GM23338 (cell line): ENCODE data around the gene MPV17. TPM values are rescaled to one million over a fixed set of nuclear protein-coding genes. Genes with fewer than 3 reads are reported as not detected.
A peak's percentile ranks its signal among the peaks of the same experiment; 100 is the strongest.

Experiments used
- ATAC-seq: fragments of 200-7000 bp; cut with Tn5 transposase; 3 replicates; pipeline ENCODE4 v1.9.1; 2020
- DNase-seq: peaks from one replicate; pipeline ENCODE4 v3.0.0-alpha.2; 2015; ENCODE audit warnings: low spot score
- H2AFZ ChIP-seq: fragments of 200-600 bp; sonication (generic); 2 replicates; pipeline ENCODE4 v1.8.0; 2016; ENCODE audit warnings: antibody characterized with exemption, mild to moderate bottlenecking, moderate library complexity
- H3F3A ChIP-seq: fragments of 200-600 bp; sonication (generic); replicated peaks from 2 replicates; pipeline ENCODE4 v1.8.0; 2017; ENCODE audit warnings: antibody characterized with exemption, mixed run types, low read depth
- H3K27ac ChIP-seq: fragments of 200-600 bp; sonication (generic); 2 replicates; pipeline ENCODE4 v1.6.1; 2016; ENCODE audit warnings: low read depth
- H3K27me3 ChIP-seq: fragments of 200-600 bp; sonication (generic); 2 replicates; pipeline ENCODE4 v1.8.0; 2016; ENCODE audit warnings: mild to moderate bottlenecking, mixed run types, moderate library complexity; ENCODE audit not compliant: insufficient read depth
- H3K36me3 ChIP-seq: fragments of 200-600 bp; sonication (generic); 2 replicates; pipeline ENCODE4 v1.8.0; 2016; ENCODE audit warnings: mild to moderate bottlenecking; ENCODE audit not compliant: insufficient read depth
- H3K4me1 ChIP-seq: fragments of 200-600 bp; sonication (generic); 2 replicates; pipeline ENCODE4 v1.8.0; 2016; ENCODE audit warnings: mild to moderate bottlenecking, moderate library complexity; ENCODE audit not compliant: insufficient read depth
- H3K4me2 ChIP-seq: fragments of 200-600 bp; sonication (generic); 2 replicates; pipeline ENCODE4 v1.7.1; 2017; ENCODE audit warnings: mixed run types
- H3K4me3 ChIP-seq: fragments of 200-600 bp; sonication (generic); 2 replicates; pipeline ENCODE4 v1.6.1; 2016; ENCODE audit warnings: mixed run types
- H3K79me2 ChIP-seq: fragments of 200-600 bp; sonication (generic); replicated peaks from 2 replicates; pipeline ENCODE4 v1.8.0; 2017; ENCODE audit warnings: mild to moderate bottlenecking; ENCODE audit not compliant: insufficient read depth
- H3K9me2 ChIP-seq: fragments of 200-600 bp; sonication (generic); 2 replicates; pipeline ENCODE4 v1.8.0; 2017; ENCODE audit not compliant: insufficient read depth
- H4K20me1 ChIP-seq: fragments of 200-600 bp; sonication (generic); replicated peaks from 2 replicates; pipeline ENCODE4 v1.8.0; 2017; ENCODE audit warnings: mild to moderate bottlenecking; ENCODE audit not compliant: insufficient read depth
- H3K27ac Mint-ChIP-seq: 2 replicates; pipeline ENCODE4 v1.8.0; 2020; ENCODE audit warnings: inconsistent platforms, mild to moderate bottlenecking, moderate library complexity, mixed read lengths
- H3K27me3 Mint-ChIP-seq: 3 replicates; pipeline ENCODE4 v1.8.0; 2022; ENCODE audit warnings: low read depth, mild to moderate bottlenecking, moderate library complexity, mixed read lengths, inconsistent platforms; ENCODE audit not compliant: insufficient read depth, poor library complexity
- H3K36me3 Mint-ChIP-seq: 3 replicates; pipeline ENCODE4 v1.8.0; 2021; ENCODE audit warnings: low read depth, mild to moderate bottlenecking, inconsistent platforms, moderate library complexity, mixed read lengths
- H3K4me1 Mint-ChIP-seq: 3 replicates; pipeline ENCODE4 v1.8.0; 2020; ENCODE audit warnings: mild to moderate bottlenecking, inconsistent platforms, mixed read lengths
- H3K4me3 Mint-ChIP-seq: 3 replicates; pipeline ENCODE4 v1.8.0; 2021; ENCODE audit warnings: moderate library complexity, mild to moderate bottlenecking, inconsistent platforms, mixed read lengths
- H3K9me3 Mint-ChIP-seq: 3 replicates; pipeline ENCODE4 v1.8.0; 2020; ENCODE audit warnings: moderate library complexity, mild to moderate bottlenecking, inconsistent platforms, mixed read lengths
- CREB1 ChIP-seq: fragments of 250-450 bp; sonication (Bioruptor Pico); IDR thresholded peaks from 2 replicates; pipeline ENCODE4 v1.5.0; 2020; ENCODE audit warnings: low read depth, mild to moderate bottlenecking, moderate library complexity
- EZH2 ChIP-seq: fragments of 200-600 bp; sonication (generic); IDR thresholded peaks from one replicate; pipeline ENCODE4 v1.8.0; 2017; ENCODE audit warnings: antibody characterized with exemption, mild to moderate bottlenecking, low read depth; ENCODE audit not compliant: unreplicated experiment
- EZH2phosphoT487 ChIP-seq: fragments of 200-600 bp; sonication (generic); IDR thresholded peaks from one replicate; pipeline ENCODE4 v1.8.1; 2018; ENCODE audit warnings: antibody characterized with exemption; ENCODE audit not compliant: unreplicated experiment
- JUNB ChIP-seq: IDR thresholded peaks from one replicate; pipeline ENCODE4 v1.6.1; 2016; ENCODE audit warnings: antibody characterized with exemption; ENCODE audit not compliant: unreplicated experiment
- NANOG ChIP-seq: IDR thresholded peaks from 2 replicates; pipeline ENCODE4 v1.6.1; 2016; ENCODE audit warnings: antibody characterized with exemption, borderline replicate concordance
- POLR2AphosphoS5 ChIP-seq: IDR thresholded peaks from 2 replicates; pipeline ENCODE4 v1.6.1; 2016; ENCODE audit warnings: antibody characterized with exemption, low read depth
- ZNF114 ChIP-seq: fragments of 250-450 bp; sonication (Bioruptor Pico); IDR thresholded peaks from 2 replicates; pipeline ENCODE4 v1.5.0; 2020; ENCODE audit warnings: mild to moderate bottlenecking, moderate library complexity
- polyA plus RNA-seq: library from polyadenylated mRNA; unstranded; fragments of >200 nt; fragmentation: Nextera tagmentation; extraction: Ambion mirVana; gene quantifications from 2 replicates; pipeline ENCODE4 v1.2.1, GENCODE V29; 2016
- total RNA-seq: library from RNA; depleted of rRNA; stranded (reverse); fragments of >200 nt; shearing (Covaris generic); gene quantifications from 2 replicates; pipeline ENCODE4 v1.2.3, GENCODE V29; 2014
- TF ChIP-seq, protein P1 (sequence below), 2 experiments: fragments of 200-600 bp in 1 of 2; sonication (generic) in 1 of 2; conservative IDR thresholded peaks; 2 replicates each; pipeline versions ENCODE4 v1.5.1 to v1.6.1; 2016 to 2017; ENCODE audit warnings: antibody characterized with exemption in 2 of 2, low read depth in 2 of 2, mild to moderate bottlenecking in 2 of 2, moderate library complexity in 1 of 2
- TF ChIP-seq, protein P2 (sequence below): IDR thresholded peaks from 2 replicates; pipeline ENCODE4 v1.6.1; 2016; ENCODE audit warnings: antibody characterized with exemption
- TF ChIP-seq, protein P3 (sequence below): IDR thresholded peaks from one replicate; pipeline ENCODE4 v1.6.1; 2018; ENCODE audit warnings: antibody characterized with exemption; ENCODE audit not compliant: unreplicated experiment

Gene MPV17
- total and polyA plus RNA-seq, 2 experiments from 2014 or later: 52.5 to 94.2 TPM

DNA sequence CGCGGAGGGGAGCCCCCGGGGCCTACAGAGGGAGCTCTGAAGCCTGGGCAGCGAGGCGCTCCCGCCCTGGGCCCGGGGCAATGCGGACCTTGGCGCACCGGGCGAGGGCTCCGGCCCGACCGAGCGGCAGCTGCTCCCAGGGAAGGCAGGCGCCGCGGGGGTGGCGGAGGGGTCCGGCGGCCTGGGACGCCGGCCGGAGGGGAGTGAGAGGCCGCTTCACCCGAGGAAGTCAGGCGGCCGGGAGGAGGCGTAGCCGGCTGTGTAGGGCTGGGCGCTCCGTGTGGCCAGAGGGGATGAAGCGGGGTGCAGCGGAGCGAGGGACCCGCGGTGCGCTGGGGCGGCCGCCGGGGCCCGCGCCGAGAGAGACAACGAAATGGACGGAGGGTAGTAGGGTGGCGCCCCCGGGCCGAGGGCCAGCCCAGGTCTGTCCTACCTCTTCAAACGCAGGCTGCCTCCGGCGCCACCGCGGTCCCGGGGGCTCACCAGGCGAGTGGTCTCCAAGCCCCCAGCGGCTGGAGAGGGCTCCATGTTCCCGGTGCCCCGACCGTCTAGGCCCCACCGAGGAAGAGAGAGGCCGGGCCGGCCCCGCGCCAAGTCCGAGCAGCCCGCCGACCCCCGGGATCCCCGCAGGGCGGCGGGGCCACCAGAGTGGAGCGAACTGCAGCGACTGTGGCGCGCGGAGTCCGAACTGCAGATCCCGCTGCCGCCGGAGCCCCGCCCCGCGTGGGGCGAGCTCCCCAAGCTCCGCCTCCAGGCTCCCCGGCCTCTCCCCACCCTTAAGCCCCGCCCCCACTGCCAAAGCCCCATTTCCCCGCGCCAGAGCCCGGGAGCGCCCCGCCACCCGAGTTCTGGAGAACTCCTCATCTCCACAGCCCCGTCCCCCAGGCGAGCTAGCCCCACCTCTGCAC is 60.3 kb downstream of the MPV17 start, which contains the start of gene SLC30A3:
Gene SLC30A3, minus strand, starts transcription at position 669 of the 908 bp plus-strand sequence. Its CDS starts 141 bp downstream, at position 528.
- Histone ChIP-seq H4K20me1 (no peaks in the 10 kb centered on the region; the same call in 1 of the 2 replicates), H3F3A (0 out of 2 replicates have a peak, but pooled peaks cover 9% of the 10 kb centered on the region), H3K36me3 (no peaks in the 10 kb centered on the region), H2AFZ (peak within 1 kb of the TSS; percentile 99), H3K4me2 (peak within 1 kb of the TSS; percentile 98), H3K9me2 (no peaks in the 10 kb centered on the region), H3K27ac (no peak within 1 kb of the TSS), H3K27me3 (peaks cover 78% of the 10 kb centered on the region), H3K79me2 (no peaks in the 10 kb centered on the region), H3K4me1 (peaks cover 17% of the 10 kb centered on the region), H3K4me3 (peak within 1 kb of the TSS; percentile 82)
- peak; percentile 46 for TF ChIP-seq POLR2AphosphoS5
- TF ChIP-seq ZNF114 (CRISPR knock-in tag): no peak
- TF ChIP-seq, protein P1, sequence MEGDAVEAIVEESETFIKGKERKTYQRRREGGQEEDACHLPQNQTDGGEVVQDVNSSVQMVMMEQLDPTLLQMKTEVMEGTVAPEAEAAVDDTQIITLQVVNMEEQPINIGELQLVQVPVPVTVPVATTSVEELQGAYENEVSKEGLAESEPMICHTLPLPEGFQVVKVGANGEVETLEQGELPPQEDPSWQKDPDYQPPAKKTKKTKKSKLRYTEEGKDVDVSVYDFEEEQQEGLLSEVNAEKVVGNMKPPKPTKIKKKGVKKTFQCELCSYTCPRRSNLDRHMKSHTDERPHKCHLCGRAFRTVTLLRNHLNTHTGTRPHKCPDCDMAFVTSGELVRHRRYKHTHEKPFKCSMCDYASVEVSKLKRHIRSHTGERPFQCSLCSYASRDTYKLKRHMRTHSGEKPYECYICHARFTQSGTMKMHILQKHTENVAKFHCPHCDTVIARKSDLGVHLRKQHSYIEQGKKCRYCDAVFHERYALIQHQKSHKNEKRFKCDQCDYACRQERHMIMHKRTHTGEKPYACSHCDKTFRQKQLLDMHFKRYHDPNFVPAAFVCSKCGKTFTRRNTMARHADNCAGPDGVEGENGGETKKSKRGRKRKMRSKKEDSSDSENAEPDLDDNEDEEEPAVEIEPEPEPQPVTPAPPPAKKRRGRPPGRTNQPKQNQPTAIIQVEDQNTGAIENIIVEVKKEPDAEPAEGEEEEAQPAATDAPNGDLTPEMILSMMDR (conservative IDR thresholded peaks at IDR 0.05; ENCODE audit: low read depth in 2 of 2): no peak
- TF ChIP-seq, protein P2, sequence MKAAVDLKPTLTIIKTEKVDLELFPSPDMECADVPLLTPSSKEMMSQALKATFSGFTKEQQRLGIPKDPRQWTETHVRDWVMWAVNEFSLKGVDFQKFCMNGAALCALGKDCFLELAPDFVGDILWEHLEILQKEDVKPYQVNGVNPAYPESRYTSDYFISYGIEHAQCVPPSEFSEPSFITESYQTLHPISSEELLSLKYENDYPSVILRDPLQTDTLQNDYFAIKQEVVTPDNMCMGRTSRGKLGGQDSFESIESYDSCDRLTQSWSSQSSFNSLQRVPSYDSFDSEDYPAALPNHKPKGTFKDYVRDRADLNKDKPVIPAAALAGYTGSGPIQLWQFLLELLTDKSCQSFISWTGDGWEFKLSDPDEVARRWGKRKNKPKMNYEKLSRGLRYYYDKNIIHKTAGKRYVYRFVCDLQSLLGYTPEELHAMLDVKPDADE: no peak
- no peak for TF ChIP-seq CREB1 (CRISPR knock-in tag)
- Mint-ChIP-seq H3K27me3 (peaks cover 47% of the 10 kb centered on the region), H3K36me3 (no peaks in the 10 kb centered on the region; the same call in 2 of the 3 replicates), H3K9me3 (no peaks in the 10 kb centered on the region), H3K4me1 (peaks cover 23% of the 10 kb centered on the region), H3K4me3 (peak within 1 kb of the TSS; percentile 82), H3K27ac (no peak within 1 kb of the TSS)
- DNase-seq (peak; percentile 74), ATAC-seq (peak; percentile 48)

DNA sequence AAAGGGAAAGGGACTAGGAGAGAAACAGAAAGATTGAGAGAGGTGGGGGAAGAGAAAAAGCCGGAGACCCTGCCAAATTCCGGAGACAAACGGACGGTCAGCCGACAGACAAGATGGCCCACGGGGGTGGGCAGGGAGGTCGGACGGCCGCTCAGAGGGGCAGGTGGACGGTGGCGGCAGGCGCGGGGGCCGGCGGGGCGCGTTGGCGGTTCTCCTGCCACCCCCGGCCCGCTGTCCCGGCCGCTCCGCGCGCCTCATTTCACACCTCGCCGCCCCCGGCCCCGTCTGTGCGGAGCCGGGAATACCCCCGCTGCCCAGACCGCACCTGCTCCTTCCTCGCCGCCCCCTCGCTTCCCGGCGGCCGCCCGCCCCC is 61.0 kb downstream of the MPV17 start:
- peaks cover 47% of the 10 kb centered on the region for H3K27me3 Mint-ChIP-seq
- no peaks in the 10 kb centered on the region for H3K9me3 Mint-ChIP-seq
- 0 out of 2 replicates have a peak, but pooled peaks cover 9% of the 10 kb centered on the region for H3F3A ChIP-seq
- H3K27me3 ChIP-seq: peaks cover 72% of the 10 kb centered on the region
- no peaks in the 10 kb centered on the region for H3K9me2 ChIP-seq
- no peaks in the 10 kb centered on the region; the same call in 1 of the 2 replicates for H4K20me1 ChIP-seq
- H3K4me3 Mint-ChIP-seq: peak overlapping the region; percentile 82
- ATAC-seq: peak; percentile 1; the same call in 2 of the 3 replicates
- peak overlapping the region; percentile 82 for H3K4me3 ChIP-seq
- no peaks in the 10 kb centered on the region for H3K79me2 ChIP-seq
- peaks cover 23% of the 10 kb centered on the region for H3K4me1 Mint-ChIP-seq
- H3K27ac Mint-ChIP-seq: no peak overlapping the region
- H3K4me2 ChIP-seq: peak overlapping the region; percentile 98
- no peak overlapping the region for H3K27ac ChIP-seq
- no peaks in the 10 kb centered on the region; the same call in 2 of the 3 replicates for H3K36me3 Mint-ChIP-seq
- peak overlapping the region; percentile 32; the same call in 1 of the 2 replicates for H2AFZ ChIP-seq
- H3K36me3 ChIP-seq: no peaks in the 10 kb centered on the region
- no peak for DNase-seq
- peaks cover 17% of the 10 kb centered on the region for H3K4me1 ChIP-seq
- TF ChIP-seq, protein P3, sequence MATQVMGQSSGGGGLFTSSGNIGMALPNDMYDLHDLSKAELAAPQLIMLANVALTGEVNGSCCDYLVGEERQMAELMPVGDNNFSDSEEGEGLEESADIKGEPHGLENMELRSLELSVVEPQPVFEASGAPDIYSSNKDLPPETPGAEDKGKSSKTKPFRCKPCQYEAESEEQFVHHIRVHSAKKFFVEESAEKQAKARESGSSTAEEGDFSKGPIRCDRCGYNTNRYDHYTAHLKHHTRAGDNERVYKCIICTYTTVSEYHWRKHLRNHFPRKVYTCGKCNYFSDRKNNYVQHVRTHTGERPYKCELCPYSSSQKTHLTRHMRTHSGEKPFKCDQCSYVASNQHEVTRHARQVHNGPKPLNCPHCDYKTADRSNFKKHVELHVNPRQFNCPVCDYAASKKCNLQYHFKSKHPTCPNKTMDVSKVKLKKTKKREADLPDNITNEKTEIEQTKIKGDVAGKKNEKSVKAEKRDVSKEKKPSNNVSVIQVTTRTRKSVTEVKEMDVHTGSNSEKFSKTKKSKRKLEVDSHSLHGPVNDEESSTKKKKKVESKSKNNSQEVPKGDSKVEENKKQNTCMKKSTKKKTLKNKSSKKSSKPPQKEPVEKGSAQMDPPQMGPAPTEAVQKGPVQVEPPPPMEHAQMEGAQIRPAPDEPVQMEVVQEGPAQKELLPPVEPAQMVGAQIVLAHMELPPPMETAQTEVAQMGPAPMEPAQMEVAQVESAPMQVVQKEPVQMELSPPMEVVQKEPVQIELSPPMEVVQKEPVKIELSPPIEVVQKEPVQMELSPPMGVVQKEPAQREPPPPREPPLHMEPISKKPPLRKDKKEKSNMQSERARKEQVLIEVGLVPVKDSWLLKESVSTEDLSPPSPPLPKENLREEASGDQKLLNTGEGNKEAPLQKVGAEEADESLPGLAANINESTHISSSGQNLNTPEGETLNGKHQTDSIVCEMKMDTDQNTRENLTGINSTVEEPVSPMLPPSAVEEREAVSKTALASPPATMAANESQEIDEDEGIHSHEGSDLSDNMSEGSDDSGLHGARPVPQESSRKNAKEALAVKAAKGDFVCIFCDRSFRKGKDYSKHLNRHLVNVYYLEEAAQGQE: no peak
- no peak for TF ChIP-seq CREB1 (CRISPR knock-in tag)
- TF ChIP-seq EZH2: peak; percentile 60
- TF ChIP-seq, protein P2: no peak
- TF ChIP-seq POLR2AphosphoS5: no peak
- peak; percentile 47 for TF ChIP-seq EZH2phosphoT487
- TF ChIP-seq JUNB: no peak
- no peak for TF ChIP-seq ZNF114 (CRISPR knock-in tag)
- TF ChIP-seq NANOG: no peak
- TF ChIP-seq, protein P1 (conservative IDR thresholded peaks at IDR 0.05; ENCODE audit: low read depth in 2 of 2): no peak
